Hepatocyte (in vitro differentiated cells): ENCODE measurements around the gene SYTL3. TPM values are rescaled to one million over a fixed set of nuclear protein-coding genes. Genes with fewer than 3 reads are reported as not detected.

Experiments used
- DNase-seq: peaks from one replicate; pipeline ENCODE4 v3.0.0-alpha.2; 2016; ENCODE audit warnings: low spot score
- H2AFZ ChIP-seq: fragments of 200-600 bp; sonication (generic); 2 replicates; pipeline ENCODE4 v1.6.0; 2016; ENCODE audit warnings: antibody characterized with exemption, mild to moderate bottlenecking
- H3K27ac ChIP-seq: fragments of 200-600 bp; sonication (generic); 2 replicates; pipeline ENCODE4 v1.5.1; 2016; ENCODE audit warnings: mild to moderate bottlenecking
- H3K27me3 ChIP-seq: fragments of 200-600 bp; sonication (generic); 2 replicates; pipeline ENCODE4 v1.6.1; 2016
- H3K36me3 ChIP-seq: fragments of 200-600 bp; sonication (generic); replicated peaks from 2 replicates; pipeline ENCODE4 v1.5.1; 2016; ENCODE audit warnings: low read depth; ENCODE audit not compliant: insufficient read depth
- H3K4me1 ChIP-seq: fragments of 200-600 bp; sonication (generic); 2 replicates; pipeline ENCODE4 v1.5.1; 2016; ENCODE audit warnings: mild to moderate bottlenecking, moderate library complexity; ENCODE audit not compliant: insufficient read depth
- H3K4me2 ChIP-seq: fragments of 200-600 bp; sonication (generic); 2 replicates; pipeline ENCODE4 v1.6.0; 2016
- H3K4me3 ChIP-seq: fragments of 200-600 bp; sonication (generic); 2 replicates; pipeline ENCODE4 v1.5.1; 2016; ENCODE audit warnings: mild to moderate bottlenecking
- H3K79me2 ChIP-seq: fragments of 200-600 bp; sonication (generic); 2 replicates; pipeline ENCODE4 v1.6.0; 2017; ENCODE audit warnings: mild to moderate bottlenecking
- H3K9me2 ChIP-seq: fragments of 200-600 bp; sonication (generic); replicated peaks from 2 replicates; pipeline ENCODE4 v1.6.0; 2017; ENCODE audit warnings: mild to moderate bottlenecking; ENCODE audit not compliant: insufficient read depth
- H3K9me3 ChIP-seq: fragments of 200-600 bp; sonication (generic); 2 replicates; pipeline ENCODE4 v1.5.1; 2016; ENCODE audit warnings: low read depth, mild to moderate bottlenecking
- H4K20me1 ChIP-seq: fragments of 200-600 bp; sonication (generic); 2 replicates; pipeline ENCODE4 v1.6.0; 2016; ENCODE audit warnings: mild to moderate bottlenecking; ENCODE audit not compliant: insufficient read depth, poor library complexity, severe bottlenecking
- CTCF ChIP-seq: fragments of 200-600 bp; sonication (generic); IDR thresholded peaks from 2 replicates; pipeline ENCODE4 v1.5.1; 2016; ENCODE audit warnings: antibody characterized with exemption, mild to moderate bottlenecking; ENCODE audit not compliant: poor library complexity
- EZH2 ChIP-seq: fragments of 200-600 bp; sonication (generic); IDR thresholded peaks from 2 replicates; pipeline ENCODE4 v1.6.1; 2016; ENCODE audit warnings: antibody characterized with exemption, mild to moderate bottlenecking, borderline replicate concordance
- EZH2phosphoT487 ChIP-seq: fragments of 200-600 bp; sonication (generic); IDR thresholded peaks from one replicate; pipeline ENCODE4 v1.6.1; 2018; ENCODE audit warnings: antibody characterized with exemption, mild to moderate bottlenecking, low read depth, moderate library complexity; ENCODE audit not compliant: unreplicated experiment, severe bottlenecking
- WGBS: methylation state at CpG from one replicate; pipeline ENCODE4 v1.1.6; 2016; ENCODE audit warnings: low lambda C conversion rate; ENCODE audit errors: missing lambda C conversion rate; 5-methylcytosine and 5-hydroxymethylcytosine counted together
- polyA plus RNA-seq: library from polyadenylated mRNA; unstranded; fragments of >200 nt; fragmentation: Nextera tagmentation; extraction: Ambion mirVana; gene quantifications from 2 replicates; pipeline ENCODE4 v1.2.1, GENCODE V29; 2016
- total RNA-seq: library from RNA; depleted of rRNA; stranded (reverse); fragments of >200 nt; gene quantifications from 2 replicates; pipeline ENCODE4 v1.2.3, GENCODE V29; 2014

The SYTL3 gene
- total and polyA plus RNA-seq, 2 experiments from 2014 or later = 1.4 to 1.5 TPM

- Histone ChIP-seq H3K27me3 (no peaks in the 10 kb centered on the region), H3K4me1 (peaks cover 53% of the 10 kb centered on the region), H3K9me3 (no peaks in the 10 kb centered on the region), H3K27ac (peak overlapping the region; percentile 33), H3K4me2 (peak overlapping the region; percentile 7), H3K79me2 (peaks cover 98% of the 10 kb centered on the region), H3K9me2 (no peaks in the 10 kb centered on the region), H3K4me3 (no peak overlapping the region), H2AFZ (no peak overlapping the region), H3K36me3 (no peaks in the 10 kb centered on the region), H4K20me1 (peaks cover 98% of the 10 kb centered on the region)
- 41% methylated on average over 3 of the region's 3 CpGs for WGBS
- TF ChIP-seq EZH2phosphoT487 = no peak
- TF ChIP-seq EZH2 = no peak
- DNase-seq = no peak
These were observed 147.8 kb downstream of the SYTL3 start for GRCh38 chr6:158797331-158798310.

- TF ChIP-seq EZH2phosphoT487 = no peak
- no peak for TF ChIP-seq EZH2
- TF ChIP-seq CTCF = no peak
- WGBS = 93% methylated on average over 8 of the region's 8 CpGs
- H3K27ac ChIP-seq = peak overlapping the region; percentile 53
- no peak overlapping the region for H3K4me3 ChIP-seq
- no peaks in the 10 kb centered on the region for H3K27me3 ChIP-seq
- H4K20me1 ChIP-seq = peaks cover 98% of the 10 kb centered on the region
- H3K4me2 ChIP-seq = peak overlapping the region; percentile 32
- peaks cover 98% of the 10 kb centered on the region for H3K79me2 ChIP-seq
- DNase-seq = no peak
- H2AFZ ChIP-seq = no peak overlapping the region
- H3K9me2 ChIP-seq = no peaks in the 10 kb centered on the region
- H3K4me1 ChIP-seq = peaks cover 60% of the 10 kb centered on the region
- H3K9me3 ChIP-seq = no peaks in the 10 kb centered on the region
- H3K36me3 ChIP-seq = no peaks in the 10 kb centered on the region
These were observed 148.5 kb downstream of the SYTL3 start for GRCh38 chr6:158798311-158798710.

- Histone ChIP-seq H3K4me1 (peaks cover 67% of the 10 kb centered on the region), H3K36me3 (no peaks in the 10 kb centered on the region), H3K27me3 (no peaks in the 10 kb centered on the region), H3K9me2 (no peaks in the 10 kb centered on the region), H3K9me3 (no peaks in the 10 kb centered on the region), H3K79me2 (peaks cover 97% of the 10 kb centered on the region), H4K20me1 (peaks cover 96% of the 10 kb centered on the region), H3K4me2 (peak overlapping the region; percentile 32), H2AFZ (no peak overlapping the region), H3K27ac (peak overlapping the region; percentile 53), H3K4me3 (no peak overlapping the region)
- 35% methylated on average over 11 of the region's 11 CpGs for WGBS
- TF ChIP-seq EZH2 = no peak
- TF ChIP-seq CTCF = peak; percentile 7
- peak; percentile 61 for DNase-seq
These were observed 149.4 kb downstream of the SYTL3 start for GRCh38 chr6:158799051-158799792.
